ENCODE results near the gene USP3. TPM values are rescaled to one million over a fixed set of nuclear protein-coding genes. Genes with fewer than 3 reads are reported as not detected.

Gene USP3
- total and polyA plus RNA-seq, 2 of the 13 experiments (the other 11 are each of a cell fraction or from before 2014, with no cell fraction given): 14.3 to 61.2 TPM

DNA sequence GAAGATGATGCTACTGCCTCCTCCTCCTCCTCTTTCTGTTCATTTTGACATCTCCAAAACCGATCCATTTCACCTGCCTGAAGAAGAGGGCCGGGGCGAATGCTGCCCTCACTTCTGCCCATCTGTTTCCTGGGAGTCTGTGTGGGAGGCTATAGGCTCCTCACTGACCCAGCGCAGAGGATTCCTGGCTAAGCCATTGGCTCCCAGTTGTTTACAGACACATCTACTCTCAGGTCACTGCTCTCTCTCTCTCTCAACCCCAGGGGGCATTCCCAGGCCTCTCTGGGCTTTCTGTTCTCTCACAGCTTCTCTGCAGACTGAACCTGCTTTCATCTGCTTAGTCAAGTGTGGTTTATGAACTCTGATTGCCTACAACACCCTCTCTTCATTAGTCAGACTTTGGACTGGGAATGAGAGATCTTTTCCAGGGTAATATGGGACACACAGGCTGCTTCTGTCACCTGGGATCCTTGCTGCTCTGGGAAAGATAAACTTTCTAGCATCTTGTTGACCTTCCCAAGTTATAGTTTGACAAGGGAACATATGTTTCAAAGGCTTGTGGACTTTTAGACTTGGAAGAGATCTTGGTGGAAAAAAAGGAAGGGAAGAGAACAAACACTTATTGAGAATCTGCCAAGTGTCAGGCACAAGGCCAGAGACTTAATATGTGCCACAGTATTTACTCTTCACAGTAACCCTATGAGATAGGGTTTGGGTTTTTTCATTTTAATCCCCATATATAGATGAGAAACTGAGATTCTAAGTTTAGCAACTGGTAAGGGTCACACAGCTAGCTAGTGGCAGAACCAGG lies 30.2 kb upstream of the USP3 start (continued):
- TF ChIP-seq, protein P1, sequence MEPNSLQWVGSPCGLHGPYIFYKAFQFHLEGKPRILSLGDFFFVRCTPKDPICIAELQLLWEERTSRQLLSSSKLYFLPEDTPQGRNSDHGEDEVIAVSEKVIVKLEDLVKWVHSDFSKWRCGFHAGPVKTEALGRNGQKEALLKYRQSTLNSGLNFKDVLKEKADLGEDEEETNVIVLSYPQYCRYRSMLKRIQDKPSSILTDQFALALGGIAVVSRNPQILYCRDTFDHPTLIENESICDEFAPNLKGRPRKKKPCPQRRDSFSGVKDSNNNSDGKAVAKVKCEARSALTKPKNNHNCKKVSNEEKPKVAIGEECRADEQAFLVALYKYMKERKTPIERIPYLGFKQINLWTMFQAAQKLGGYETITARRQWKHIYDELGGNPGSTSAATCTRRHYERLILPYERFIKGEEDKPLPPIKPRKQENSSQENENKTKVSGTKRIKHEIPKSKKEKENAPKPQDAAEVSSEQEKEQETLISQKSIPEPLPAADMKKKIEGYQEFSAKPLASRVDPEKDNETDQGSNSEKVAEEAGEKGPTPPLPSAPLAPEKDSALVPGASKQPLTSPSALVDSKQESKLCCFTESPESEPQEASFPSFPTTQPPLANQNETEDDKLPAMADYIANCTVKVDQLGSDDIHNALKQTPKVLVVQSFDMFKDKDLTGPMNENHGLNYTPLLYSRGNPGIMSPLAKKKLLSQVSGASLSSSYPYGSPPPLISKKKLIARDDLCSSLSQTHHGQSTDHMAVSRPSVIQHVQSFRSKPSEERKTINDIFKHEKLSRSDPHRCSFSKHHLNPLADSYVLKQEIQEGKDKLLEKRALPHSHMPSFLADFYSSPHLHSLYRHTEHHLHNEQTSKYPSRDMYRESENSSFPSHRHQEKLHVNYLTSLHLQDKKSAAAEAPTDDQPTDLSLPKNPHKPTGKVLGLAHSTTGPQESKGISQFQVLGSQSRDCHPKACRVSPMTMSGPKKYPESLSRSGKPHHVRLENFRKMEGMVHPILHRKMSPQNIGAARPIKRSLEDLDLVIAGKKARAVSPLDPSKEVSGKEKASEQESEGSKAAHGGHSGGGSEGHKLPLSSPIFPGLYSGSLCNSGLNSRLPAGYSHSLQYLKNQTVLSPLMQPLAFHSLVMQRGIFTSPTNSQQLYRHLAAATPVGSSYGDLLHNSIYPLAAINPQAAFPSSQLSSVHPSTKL (CRISPR knock-in tag; IDR thresholded peaks at IDR 0.05): peak; percentile 94
- no peak for TF ChIP-seq HOXA9 (CRISPR knock-in tag; IDR thresholded peaks at IDR 0.05; ENCODE audit: borderline replicate concordance)
- TF ChIP-seq, protein P2, sequence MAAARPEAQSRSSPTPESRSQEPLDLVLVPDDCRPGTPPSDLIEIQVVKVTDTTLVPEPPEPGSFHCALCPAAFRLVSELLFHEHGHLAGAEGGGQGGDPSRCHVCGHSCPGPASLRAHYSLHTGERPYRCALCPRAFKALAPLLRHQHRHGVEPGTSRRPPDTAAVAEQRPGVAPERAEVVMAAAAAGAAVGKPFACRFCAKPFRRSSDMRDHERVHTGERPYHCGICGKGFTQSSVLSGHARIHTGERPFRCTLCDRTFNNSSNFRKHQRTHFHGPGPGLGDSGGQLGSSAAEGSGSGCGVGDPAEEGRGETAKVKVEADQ (CRISPR knock-in tag; IDR thresholded peaks at IDR 0.05; ENCODE audit: borderline replicate concordance): no peak
- no peak for TF ChIP-seq HNRNPUL1 (IDR thresholded peaks at IDR 0.05; ENCODE audit: low read depth, low read length)
- TF ChIP-seq KDM5B (CRISPR knock-in tag; IDR thresholded peaks at IDR 0.05; ENCODE audit: borderline replicate concordance): no peak
- no peak for TF ChIP-seq RARG (CRISPR knock-in tag; IDR thresholded peaks at IDR 0.05; ENCODE audit: low read depth)
- TF ChIP-seq, protein P3, sequence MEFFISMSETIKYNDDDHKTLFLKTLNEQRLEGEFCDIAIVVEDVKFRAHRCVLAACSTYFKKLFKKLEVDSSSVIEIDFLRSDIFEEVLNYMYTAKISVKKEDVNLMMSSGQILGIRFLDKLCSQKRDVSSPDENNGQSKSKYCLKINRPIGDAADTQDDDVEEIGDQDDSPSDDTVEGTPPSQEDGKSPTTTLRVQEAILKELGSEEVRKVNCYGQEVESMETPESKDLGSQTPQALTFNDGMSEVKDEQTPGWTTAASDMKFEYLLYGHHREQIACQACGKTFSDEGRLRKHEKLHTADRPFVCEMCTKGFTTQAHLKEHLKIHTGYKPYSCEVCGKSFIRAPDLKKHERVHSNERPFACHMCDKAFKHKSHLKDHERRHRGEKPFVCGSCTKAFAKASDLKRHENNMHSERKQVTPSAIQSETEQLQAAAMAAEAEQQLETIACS (CRISPR knock-in tag; IDR thresholded peaks at IDR 0.05): 0 out of 2 replicates have a peak, but pooled peaks have one; percentile 21
- peak; percentile 72 for TF ChIP-seq RAD21 (CRISPR knock-in tag; IDR thresholded peaks at IDR 0.05)
- no peak for TF ChIP-seq FIP1L1 (IDR thresholded peaks at IDR 0.05; ENCODE audit: borderline replicate concordance, insufficient read depth, low read depth, low read length)
- TF ChIP-seq ZNF326 (CRISPR knock-in tag; IDR thresholded peaks at IDR 0.05; ENCODE audit: borderline replicate concordance): no peak
- TF ChIP-seq ZNF883 (CRISPR knock-in tag; IDR thresholded peaks at IDR 0.05; ENCODE audit: not compliant biosample characterization): no peak
- TF ChIP-seq ZNF652 (CRISPR knock-in tag; IDR thresholded peaks at IDR 0.05; ENCODE audit: borderline replicate concordance, low read depth): no peak
- TF ChIP-seq, protein P4, sequence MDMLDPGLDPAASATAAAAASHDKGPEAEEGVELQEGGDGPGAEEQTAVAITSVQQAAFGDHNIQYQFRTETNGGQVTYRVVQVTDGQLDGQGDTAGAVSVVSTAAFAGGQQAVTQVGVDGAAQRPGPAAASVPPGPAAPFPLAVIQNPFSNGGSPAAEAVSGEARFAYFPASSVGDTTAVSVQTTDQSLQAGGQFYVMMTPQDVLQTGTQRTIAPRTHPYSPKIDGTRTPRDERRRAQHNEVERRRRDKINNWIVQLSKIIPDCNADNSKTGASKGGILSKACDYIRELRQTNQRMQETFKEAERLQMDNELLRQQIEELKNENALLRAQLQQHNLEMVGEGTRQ (IDR thresholded peaks at IDR 0.05; ENCODE audit: low read depth, low read length): no peak
- TF ChIP-seq, protein P4 (CRISPR knock-in tag; IDR thresholded peaks at IDR 0.05; ENCODE audit: borderline replicate concordance): no peak
- peak; percentile 83 for TF ChIP-seq FOXK1 (CRISPR knock-in tag; IDR thresholded peaks at IDR 0.05; ENCODE audit: borderline replicate concordance, low read depth)
- TF ChIP-seq SPEN (CRISPR knock-in tag; IDR thresholded peaks at IDR 0.05; ENCODE audit: low read depth): peak; percentile 68; the same call in 1 of the 2 replicates
- TF ChIP-seq ZBTB42 (CRISPR knock-in tag; IDR thresholded peaks at IDR 0.05): no peak

Data from HepG2 (cell line).